Frontal cortex (tissue), 4 donors: Measurements from ENCODE around the gene ALPP. TPM values are rescaled to one million over a fixed set of nuclear protein-coding genes. Genes with fewer than 3 reads are reported as not detected.
"Not testable (repeated sequence)": the region's sequence is repeated elsewhere in the genome, so short reads cannot be mapped to it uniquely, and the experiment has no call there.

ENCODE experiments used
- DNase-seq, 2 donors: peaks; one replicate each; pipeline ENCODE4 v3.0.0; 2012; ENCODE audit warnings: low spot score in 2 of 2
- FAIRE-seq: peaks from 2 replicates; lab custom pipeline; 2012; peaks lifted over from hg19 to GRCh38; lab: Jason Lieb, UNC
- total RNA-seq: library from RNA; depleted of rRNA; stranded (reverse); fragments of >200 nt; gene quantifications from one replicate; pipeline ENCODE4 v1.2.3, GENCODE V29; 2014
- donor health status: control.
- donor health status: control.
- donor health status: control.

The ALPP gene
- total RNA-seq, 1 donor from 2014 or later = not detected

GRCh38 chr2:232377841-232378734, 463 bp upstream of the ALPP start:
- DNase-seq (no peak), FAIRE-seq (no peak)

GRCh38 chr2:232379610-232380590, 1.3 kb downstream of the ALPP start:
- DNase-seq, FAIRE-seq: not testable (repeated sequence)

- not testable (repeated sequence) for DNase-seq
Observed at GRCh38 chr2:232381204-232382031, 2.9 kb downstream of the ALPP start.

GRCh38 chr2:232382331-232383225, 4.0 kb downstream of the ALPP start:
- DNase-seq (no peak), FAIRE-seq (no peak)

More at GRCh38 chr2:232381204-232382031, 2.9 kb downstream of the ALPP start:
- FAIRE-seq = not testable (repeated sequence)

- DNase-seq (no peak), FAIRE-seq (no peak)
Observed at GRCh38 chr2:232384466-232384865, 5.9 kb downstream of the ALPP start.

- DNase-seq, FAIRE-seq: not testable (repeated sequence)
Observed at GRCh38 chr2:232385058-232385457, 6.5 kb downstream of the ALPP start.

GRCh38 chr2:232385660-232386489, 7.3 kb downstream of the ALPP start:
- no peak for DNase-seq
- no peak for FAIRE-seq

GRCh38 chr2:232386490-232386739, 7.9 kb downstream of the ALPP start:
- FAIRE-seq (no peak), DNase-seq (no peak)

- FAIRE-seq = no peak
Observed at GRCh38 chr2:232386740-232387450, 8.3 kb downstream of the ALPP start.

GRCh38 chr2:232387451-232388171, 9.1 kb downstream of the ALPP start:
- no peak for DNase-seq
- no peak for FAIRE-seq

More at GRCh38 chr2:232386740-232387450, 8.3 kb downstream of the ALPP start:
- DNase-seq = no peak

- DNase-seq (no peak), FAIRE-seq (no peak)
Observed at GRCh38 chr2:232388324-232388891, 9.9 kb downstream of the ALPP start.

GRCh38 chr2:232389327-232389726, 10.8 kb downstream of the ALPP start:
- no peak for DNase-seq
- no peak for FAIRE-seq

GRCh38 chr2:232390661-232391060, 12.1 kb downstream of the ALPP start:
- DNase-seq (no peak), FAIRE-seq (no peak)

- DNase-seq (no peak), FAIRE-seq (no peak)
Observed at GRCh38 chr2:232393556-232393955, 15.0 kb downstream of the ALPP start.

GRCh38 chr2:232394431-232394830, 15.9 kb downstream of the ALPP start:
- not testable (repeated sequence) for FAIRE-seq, DNase-seq

GRCh38 chr2:232395586-232395985, 17.0 kb downstream of the ALPP start:
- FAIRE-seq (no peak), DNase-seq (no peak)
